Stimulated activated CD4-positive, alpha-beta T cell treated with anti-CD3 and anti-CD28 coated beads, Interleukin-4, amount 100 ng/mL, for 48 hours (primary cell): ENCODE data around the gene CEP164.
"Not testable (repeated sequence)": the region's sequence is repeated elsewhere in the genome, so short reads cannot be mapped to it uniquely, and the experiment has no call there.

Source experiments
- DNase-seq, 2 donors: peaks; one replicate each; pipeline ENCODE4 v3.0.0-alpha.2; 2020; ENCODE audit warnings: low read depth in 2 of 2

CEP164 gene

GRCh38 chr11:117394221-117394925 is 66.7 kb downstream of the CEP164 start:
- DNase-seq, result no peak

DNA sequence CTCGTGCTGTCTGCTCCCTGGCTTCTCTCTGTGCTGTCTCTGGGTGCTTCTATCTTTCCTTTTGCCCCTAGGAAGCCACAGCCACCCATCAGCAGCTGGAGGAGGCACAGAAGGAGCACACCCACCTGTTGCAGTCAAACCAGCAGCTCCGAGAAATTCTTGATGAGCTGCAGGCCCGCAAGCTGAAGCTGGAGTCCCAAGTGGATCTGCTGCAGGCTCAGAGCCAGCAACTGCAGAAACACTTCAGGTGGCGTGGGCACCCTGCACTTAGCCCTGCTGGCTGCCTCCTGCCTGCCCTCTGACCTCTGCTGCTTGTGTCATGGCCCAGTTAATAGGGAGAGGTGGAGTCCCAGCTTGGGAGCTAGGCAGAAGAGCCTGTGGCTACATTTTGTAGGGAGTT is 67.8 kb downstream of the CEP164 start:
- no peak for DNase-seq

GRCh38 chr11:117396970-117397369 is 69.3 kb downstream of the CEP164 start:
- DNase-seq, result no peak

GRCh38 chr11:117398618-117399017 is 71.0 kb downstream of the CEP164 start:
- not testable (repeated sequence) for DNase-seq

- not testable (repeated sequence) for DNase-seq
Measured at GRCh38 chr11:117399100-117399840, 71.6 kb downstream of the CEP164 start.

DNA sequence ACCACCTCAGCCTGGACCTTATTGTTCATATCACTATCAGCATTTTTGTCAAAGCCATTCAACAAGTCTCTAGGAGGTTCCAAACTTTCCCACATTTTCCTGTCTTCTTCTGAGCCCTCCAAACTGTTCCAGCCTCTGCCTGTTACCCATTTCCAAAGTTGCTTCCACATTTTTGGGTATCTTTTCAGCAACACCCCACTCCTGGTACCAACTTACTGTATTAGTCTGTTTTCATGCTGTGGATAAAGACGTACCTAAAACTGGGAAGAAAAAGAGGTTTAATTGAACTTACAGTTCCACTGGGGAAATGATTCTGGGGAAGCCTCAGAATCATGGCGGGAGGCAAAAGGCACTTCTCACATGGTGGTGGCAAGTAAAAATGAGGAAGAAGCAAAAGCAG is 78.2 kb downstream of the CEP164 start:
- DNase-seq, result not testable (repeated sequence)

GRCh38 chr11:117407016-117407415 is 79.4 kb downstream of the CEP164 start:
- no peak for DNase-seq

DNA sequence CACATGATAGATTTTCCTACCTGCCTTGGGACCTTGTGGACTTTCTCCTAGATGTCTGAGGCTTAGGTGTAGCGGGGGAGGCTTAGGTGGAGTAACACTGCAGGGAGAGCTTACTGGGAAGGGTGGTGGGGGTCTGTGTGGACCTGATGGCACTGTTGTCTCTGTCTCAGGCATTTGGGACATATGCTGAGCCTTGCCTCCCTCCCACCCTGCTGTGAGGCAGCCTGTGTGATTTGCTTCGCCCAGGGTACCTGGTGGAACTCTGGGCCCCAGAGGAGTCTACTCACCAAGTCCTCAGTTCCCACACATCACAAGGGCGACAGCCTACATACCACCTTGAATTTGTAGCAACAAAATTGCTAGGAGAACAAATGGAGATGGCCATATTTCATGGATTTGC is 80.7 kb downstream of the CEP164 start:
- DNase-seq, result no peak

- DNase-seq, result no peak
Measured at GRCh38 chr11:117409511-117409910, 81.9 kb downstream of the CEP164 start.

- no peak for DNase-seq
Measured at GRCh38 chr11:117410238-117410637, 82.6 kb downstream of the CEP164 start.

DNA sequence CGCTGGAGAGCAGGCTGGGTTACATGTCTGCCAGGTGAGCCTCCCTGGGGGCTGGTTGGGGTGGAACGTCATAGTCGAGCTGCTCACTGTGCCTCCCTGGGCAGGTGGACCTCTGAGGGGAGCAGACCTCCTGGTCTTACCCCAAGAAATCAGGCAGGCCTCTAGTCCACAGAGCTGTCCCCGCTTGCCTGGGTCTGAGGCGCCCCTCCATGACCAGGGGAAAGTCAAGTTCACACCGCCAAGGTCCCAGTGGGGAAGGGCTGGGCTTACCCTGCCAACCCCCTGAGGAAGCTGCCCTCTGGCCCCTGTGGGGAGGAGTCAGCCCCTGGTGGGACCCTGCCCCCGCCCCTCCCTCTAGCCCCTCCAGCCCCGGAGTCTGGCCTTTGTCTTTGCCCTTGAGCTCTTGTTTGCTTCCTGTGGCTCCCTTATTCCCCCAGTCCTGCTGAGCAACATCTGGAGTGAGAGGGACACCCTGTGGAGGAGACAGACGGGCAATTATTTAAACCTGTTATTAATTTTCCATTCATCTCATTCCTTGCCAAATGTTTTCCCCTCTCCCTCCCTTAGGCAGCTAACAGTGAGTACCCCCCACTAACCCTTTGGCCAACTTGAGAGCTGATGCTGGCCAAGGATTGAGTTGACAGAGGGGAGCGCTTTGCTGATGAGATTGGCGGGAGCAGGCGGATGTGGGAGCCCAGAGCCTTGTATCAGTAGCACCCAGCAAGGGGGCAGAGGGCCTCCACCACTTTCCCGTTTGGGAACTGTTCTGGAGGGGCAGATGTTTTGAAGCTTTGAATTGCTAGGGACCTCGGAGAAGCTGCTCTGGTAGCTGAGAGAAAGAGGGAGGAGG is 83.4 kb downstream of the CEP164 start:
- DNase-seq, result no peak

GRCh38 chr11:117411736-117412135 is 84.1 kb downstream of the CEP164 start:
- no peak for DNase-seq

- DNase-seq, result no peak
Measured at GRCh38 chr11:117412176-117412575, 84.5 kb downstream of the CEP164 start.

- DNase-seq, result no peak
Measured at GRCh38 chr11:117412653-117413275, 85.1 kb downstream of the CEP164 start.

DNA sequence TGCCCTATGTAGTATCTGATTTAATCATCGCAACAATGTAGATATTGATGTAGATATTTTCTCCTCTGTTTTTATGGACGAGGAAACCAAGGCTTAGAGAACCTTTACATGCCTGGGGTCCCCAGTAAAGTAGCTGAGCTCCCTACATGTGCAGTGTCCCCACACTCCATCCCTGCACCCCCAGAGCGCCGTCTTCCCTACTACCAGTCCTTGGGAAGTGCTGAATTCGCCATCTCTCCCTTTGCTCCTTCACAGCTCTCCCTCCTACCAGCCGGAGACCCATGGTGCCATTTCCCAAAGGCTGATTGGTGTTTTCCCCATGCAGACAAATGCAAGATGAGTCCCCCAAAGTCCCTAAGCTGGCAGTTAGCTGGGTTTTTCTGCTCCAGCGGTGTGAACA is 86.0 kb downstream of the CEP164 start:
- no peak for DNase-seq

DNA sequence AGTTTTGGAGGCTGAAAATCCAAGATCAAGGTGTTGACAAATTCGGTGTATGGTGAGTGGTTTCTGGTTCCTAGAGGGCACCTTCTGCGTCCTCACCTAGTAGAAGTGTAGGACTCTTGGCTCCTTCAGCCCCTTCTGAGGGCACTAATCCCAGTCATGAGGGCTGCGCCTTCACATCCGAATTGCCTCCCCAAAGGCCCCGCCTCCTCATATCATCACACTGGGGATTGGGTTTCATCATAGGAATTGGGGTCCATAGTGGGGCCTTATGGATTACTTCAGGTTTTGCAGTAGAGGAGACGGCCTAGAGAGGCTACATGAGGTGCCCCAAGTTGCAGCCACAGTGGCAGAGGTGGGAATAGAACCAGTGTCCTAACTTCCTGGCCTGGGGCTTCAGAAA is 87.1 kb downstream of the CEP164 start:
- DNase-seq, result no peak

DNA sequence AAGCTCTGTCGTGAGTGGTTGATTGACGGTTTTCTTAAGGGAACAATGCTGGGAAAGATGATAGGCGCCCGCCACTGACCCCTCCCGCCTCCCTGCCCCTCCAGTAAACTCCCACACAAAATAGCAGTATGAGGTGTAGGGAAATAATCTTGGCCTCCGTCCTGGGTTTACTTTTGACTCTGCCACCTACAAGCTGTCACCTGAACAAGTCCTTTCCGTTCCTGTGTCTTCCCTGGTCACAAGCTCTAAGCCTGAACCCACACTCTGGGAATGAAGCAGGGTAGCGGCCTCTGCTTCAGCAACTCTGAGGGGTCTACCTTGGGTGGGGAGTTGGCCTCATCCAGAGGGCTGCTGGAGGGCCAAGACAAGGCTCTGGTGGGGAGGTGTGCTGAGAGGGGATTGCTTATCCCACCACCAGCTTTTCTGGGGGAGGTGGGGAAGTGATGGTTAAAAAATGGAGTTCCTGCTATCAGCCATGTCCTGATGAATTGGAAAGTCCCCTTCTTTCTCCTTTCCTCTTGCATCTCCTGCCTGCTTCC is 87.8 kb downstream of the CEP164 start:
- no peak for DNase-seq

- DNase-seq, result no peak
Measured at GRCh38 chr11:117417342-117417741, 89.7 kb downstream of the CEP164 start.

DNA sequence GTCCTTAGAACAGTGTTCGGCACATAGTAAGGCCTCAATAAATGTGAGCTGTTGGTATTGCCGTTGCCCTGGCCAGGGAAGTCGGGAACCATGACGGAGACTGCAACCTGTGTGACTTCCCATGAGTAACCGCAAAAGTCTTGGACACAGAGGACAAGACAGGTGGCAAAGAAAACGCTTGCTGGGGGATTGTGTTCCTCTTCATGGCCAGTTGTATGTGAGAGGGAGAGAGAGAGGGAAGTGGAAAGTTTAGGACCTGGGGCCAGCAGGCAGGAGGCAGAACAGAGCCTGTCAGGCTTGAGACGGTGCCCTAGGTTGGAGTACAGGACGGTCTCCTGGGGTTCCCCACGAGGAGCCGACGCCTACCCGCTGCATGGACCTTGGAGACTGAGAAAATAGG is 90.2 kb downstream of the CEP164 start:
- no peak for DNase-seq

- DNase-seq, result no peak
Measured at GRCh38 chr11:117418737-117419481, 91.3 kb downstream of the CEP164 start.
